H1 (cell line): Measurements from ENCODE around the gene CDH8. TPM values are rescaled to one million over a fixed set of nuclear protein-coding genes. Genes with fewer than 3 reads are reported as not detected.

Experiments
- CTCF ChIA-PET: fragments of 300-600 bp; sonication (Branson Sonifier 250); formaldehyde crosslinking; loops from one replicate; lab custom pipeline; 2021; ENCODE audit not compliant: partially characterized antibody; lab: Charles Lee
- POLR2A ChIA-PET: fragments of 300-600 bp; sonication (Branson Sonifier 250); formaldehyde crosslinking; loops from one replicate; lab custom pipeline; 2021; ENCODE audit warnings: inconsistent platforms; ENCODE audit not compliant: partially characterized antibody; lab: Charles Lee
- DNase-seq, 2 experiments: peaks; one replicate each; pipeline versions ENCODE4 v3.0.0 to v3.0.0-alpha.2; 2010 to 2022; ENCODE audit warnings: low spot score in 2 of 2, low read depth in 1 of 2, mixed read lengths in 1 of 2
- FAIRE-seq: peaks from 2 replicates; lab custom pipeline; 2011; peaks lifted over from hg19 to GRCh38; lab: Jason Lieb, UNC
- H2AFZ ChIP-seq: 2 replicates; pipeline ENCODE4 v1.8.1; 2012; ENCODE audit warnings: low read length, inconsistent platforms
- H2AK5ac ChIP-seq: 2 replicates; pipeline ENCODE4 v1.6.1; 2013; ENCODE audit warnings: low read depth, low read length
- H2BK120ac ChIP-seq: replicated peaks from 2 replicates; pipeline ENCODE3; 2013; ENCODE audit warnings: low read depth, low read length, inconsistent platforms
- H2BK12ac ChIP-seq: 2 replicates; pipeline ENCODE4 v1.6.1; 2013; ENCODE audit warnings: low read depth, low read length
- H2BK15ac ChIP-seq: 2 replicates; pipeline ENCODE4 v1.6.1; 2013; ENCODE audit warnings: low read length
- H2BK20ac ChIP-seq: 2 replicates; pipeline ENCODE4 v1.6.1; 2013; ENCODE audit warnings: low read length
- H2BK5ac ChIP-seq: 2 replicates; pipeline ENCODE4 v1.6.1; 2013; ENCODE audit warnings: low read depth, low read length
- H3K14ac ChIP-seq: 2 replicates; pipeline ENCODE4 v1.6.1; 2013; ENCODE audit warnings: inconsistent platforms; ENCODE audit not compliant: insufficient read length
- H3K18ac ChIP-seq: 2 replicates; pipeline ENCODE4 v1.6.1; 2013; ENCODE audit warnings: low read length; ENCODE audit errors: extremely low read depth
- H3K23ac ChIP-seq: 2 replicates; pipeline ENCODE4 v1.6.1; 2013; ENCODE audit warnings: inconsistent platforms; ENCODE audit not compliant: insufficient read length
- H3K23me2 ChIP-seq: 2 replicates; pipeline ENCODE4 v1.6.1; 2013; ENCODE audit warnings: low read depth, low read length
- H3K27ac ChIP-seq: 2 replicates; pipeline ENCODE4 v1.6.1; 2011; ENCODE audit warnings: low read depth, low read length, inconsistent platforms
- H3K27me3 ChIP-seq, 4 experiments: replicated peaks in 1 of 4; 1 replicate in 1 of 4; 2 replicates in 3 of 4; pipeline versions ENCODE4 v1.6.1 to v1.8.1; 2011 to 2013; ENCODE audit warnings: low read length in 3 of 4, mild to moderate bottlenecking in 3 of 4, inconsistent platforms in 2 of 4, mixed read lengths in 2 of 4, moderate library complexity in 1 of 4; ENCODE audit not compliant: control insufficient read depth in 3 of 4, insufficient read depth in 3 of 4; ENCODE audit errors: extremely low read depth in 1 of 4
- H3K36me3 ChIP-seq, 4 experiments: 2 replicates each; pipeline versions ENCODE4 v1.6.1 to v1.8.1; 2011 to 2013; ENCODE audit warnings: mild to moderate bottlenecking in 4 of 4, low read length in 3 of 4, moderate library complexity in 2 of 4, control low read depth in 1 of 4, inconsistent platforms in 1 of 4; ENCODE audit not compliant: insufficient read depth in 4 of 4, control insufficient read depth in 2 of 4
- H3K4ac ChIP-seq: replicated peaks from 2 replicates; pipeline ENCODE3; 2013; ENCODE audit warnings: low read length, low read depth, mixed read lengths, inconsistent platforms; ENCODE audit not compliant: insufficient read length
- H3K4me1 ChIP-seq, 4 experiments: replicated peaks in 1 of 4; 1 replicate in 1 of 4; 2 replicates in 3 of 4; pipeline versions ENCODE4 v1.6.1 to v1.8.1; 2011 to 2013; ENCODE audit warnings: low read length in 3 of 4, inconsistent platforms in 2 of 4, mixed read lengths in 1 of 4; ENCODE audit not compliant: insufficient read depth in 4 of 4, control insufficient read depth in 3 of 4
- H3K4me2 ChIP-seq, 2 experiments: 2 replicates each; pipeline versions ENCODE4 v1.6.1 to v1.8.1; 2011 to 2013; ENCODE audit warnings: low read depth in 2 of 2, low read length in 2 of 2, control low read depth in 1 of 2, inconsistent platforms in 1 of 2, mild to moderate bottlenecking in 1 of 2; ENCODE audit not compliant: insufficient read depth in 1 of 2
- H3K4me3 ChIP-seq, 4 experiments: fragments of 200-600, 300-600 bp in 1 of 4; sonication (generic), shearing (Covaris generic), sonication (Bioruptor Twin) in 1 of 4; 2 replicates each; pipeline versions ENCODE4 v1.5.1 to v1.8.1; 2011 to 2016; ENCODE audit warnings: low read length in 4 of 4, low read depth in 3 of 4, control low read depth in 2 of 4, inconsistent platforms in 2 of 4, mild to moderate bottlenecking in 2 of 4, mixed read lengths in 1 of 4, moderate library complexity in 1 of 4; ENCODE audit not compliant: insufficient read depth in 2 of 4; ENCODE audit errors: extremely low read depth in 1 of 4
- H3K56ac ChIP-seq: replicated peaks from 2 replicates; pipeline ENCODE3; 2013; ENCODE audit warnings: low read depth, mild to moderate bottlenecking, mixed read lengths, low read length, inconsistent platforms; ENCODE audit not compliant: insufficient read length
- H3K79me1 ChIP-seq: 2 replicates; pipeline ENCODE4 v1.6.1; 2013; ENCODE audit warnings: low read depth, low read length, control low read depth
- H3K79me2 ChIP-seq, 2 experiments: 2 replicates each; pipeline versions ENCODE4 v1.6.1 to v1.8.1; 2012 to 2013; ENCODE audit warnings: low read length in 2 of 2, mild to moderate bottlenecking in 2 of 2, inconsistent platforms in 1 of 2; ENCODE audit not compliant: insufficient read depth in 2 of 2, control insufficient read depth in 1 of 2
- H3K9ac ChIP-seq, 4 experiments: replicated peaks in 1 of 4; 1 replicate in 1 of 4; 2 replicates in 3 of 4; pipeline versions ENCODE4 v1.6.1 to v1.8.1; 2011 to 2013; ENCODE audit warnings: low read depth in 3 of 4, low read length in 3 of 4, control low read depth in 2 of 4, mild to moderate bottlenecking in 2 of 4, moderate library complexity in 2 of 4, inconsistent platforms in 1 of 4; ENCODE audit errors: extremely low read depth in 1 of 4
- H3K9me3 ChIP-seq, 2 experiments: 2 replicates each; pipeline versions ENCODE4 v1.6.1 to v1.8.1; 2012 to 2013; ENCODE audit warnings: mild to moderate bottlenecking in 2 of 2, moderate library complexity in 2 of 2, control low read depth in 1 of 2, inconsistent platforms in 1 of 2, low read depth in 1 of 2, low read length in 1 of 2, mixed read lengths in 1 of 2; ENCODE audit not compliant: insufficient read depth in 2 of 2
- H4K20me1 ChIP-seq, 2 experiments: replicated peaks in 1 of 2; 2 replicates each; pipeline versions ENCODE3 to v1.8.1; 2011 to 2013; ENCODE audit warnings: inconsistent platforms in 2 of 2, low read length in 2 of 2, mild to moderate bottlenecking in 1 of 2; ENCODE audit not compliant: insufficient read depth in 2 of 2, control insufficient read depth in 1 of 2
- H4K5ac ChIP-seq: 2 replicates; pipeline ENCODE4 v1.6.1; 2013; ENCODE audit warnings: low read length, low read depth, mixed read lengths, inconsistent platforms; ENCODE audit not compliant: insufficient read length
- H4K8ac ChIP-seq: 2 replicates; pipeline ENCODE4 v1.8.0; 2013; ENCODE audit warnings: mild to moderate bottlenecking, moderate library complexity, low read length, inconsistent platforms; ENCODE audit not compliant: insufficient read depth; ENCODE audit errors: extremely low read depth
- H4K91ac ChIP-seq: replicated peaks from 2 replicates; pipeline ENCODE3; 2013; ENCODE audit warnings: low read length, mixed read lengths, inconsistent platforms; ENCODE audit not compliant: insufficient read length
- CBX5 ChIP-seq: fragments of 300-800, 300-1000 bp; sonication (generic); IDR thresholded peaks from 2 replicates; pipeline ENCODE4 v1.7.1; 2016; ENCODE audit warnings: antibody characterized with exemption, low read length, low read depth
- CTBP2 ChIP-seq: IDR thresholded peaks from 2 replicates; pipeline ENCODE4 v1.7.0; 2011; ENCODE audit warnings: borderline replicate concordance, mild to moderate bottlenecking, moderate library complexity, mixed read lengths, low read length; ENCODE audit not compliant: insufficient read depth, insufficient read length
- KDM1A ChIP-seq: fragments of 200-600, 300-600 bp; sonication (generic); IDR thresholded peaks from 2 replicates; pipeline ENCODE4 v1.7.1; 2016; ENCODE audit warnings: mild to moderate bottlenecking, low read length, borderline replicate concordance
- SIN3A ChIP-seq, 2 experiments: IDR thresholded peaks in 1 of 2; conservative IDR thresholded peaks in 1 of 2; 2 replicates each; pipeline ENCODE4 v1.6.1; 2011 to 2012; ENCODE audit warnings: low read length in 2 of 2, improper control_type of control experiment in 1 of 2, low read depth in 1 of 2, mild to moderate bottlenecking in 1 of 2
- YY1 ChIP-seq: IDR thresholded peaks from 2 replicates; pipeline ENCODE4 v1.6.1; 2011; ENCODE audit warnings: low read depth, mild to moderate bottlenecking, low read length
- WGBS, 2 experiments: shearing (Covaris generic) in 1 of 2; methylation state at CpG; one replicate each; pipeline versions ENCODE4 v1.1.6 to v1.1.7; 2013 to 2015; ENCODE audit warnings: low lambda C conversion rate in 2 of 2, mixed read lengths in 2 of 2, inconsistent platforms in 1 of 2, low coverage in 1 of 2, missing lambda C conversion rate in 1 of 2; ENCODE audit not compliant: insufficient replicate concordance in 2 of 2, insufficient coverage in 1 of 2, insufficient read length in 1 of 2; ENCODE audit errors: extremely low coverage in 1 of 2, missing lambda C conversion rate in 1 of 2; 5-methylcytosine and 5-hydroxymethylcytosine counted together
- polyA plus RNA-seq, 7 experiments: library from polyadenylated mRNA; depleted of rRNA in 3 of 7; stranded (reverse) in 5 of 7; unstranded in 2 of 7; fragments of >200 nt in 5 of 7; fragments of 200-250 nt in 2 of 7; gene quantifications; 1 replicate in 5 of 7; 2 replicates in 1 of 7; 4 replicates in 1 of 7; pipeline versions ENCODE4 v1.2.1 to v1.2.3, GENCODE V29; 2011 to 2013; ENCODE audit warnings: missing spikeins in 2 of 7, mixed read lengths in 2 of 7
- total RNA-seq: library from RNA; stranded (reverse); fragmentation: NEBNext Ultra II Directional; extraction: Animal tissue kit (Norgen Biotek cat#: 25700); gene quantifications from 2 replicates; pipeline ENCODE4 v1.2.1, GENCODE V29; 2021

CDH8 gene
- total and polyA plus RNA-seq, 2 of the 8 experiments (the other 6 are each of a cell fraction or from before 2014, with no cell fraction given): 7.7 to 8.4 TPM

GRCh38 chr16:61940611-61941010, 95.6 kb downstream of the CDH8 start:
- Histone ChIP-seq H3K56ac (no peak overlapping the region), H2BK15ac (no peak overlapping the region), H3K23ac (no peak overlapping the region), H3K79me1 (no peaks in the 10 kb centered on the region), H4K5ac (no peak overlapping the region), H3K4me2 (no peak overlapping the region), H3K27me3 (no peaks in the 10 kb centered on the region), H3K9me3 (no peaks in the 10 kb centered on the region), H4K8ac (no peak overlapping the region), H3K4me1 (no peaks in the 10 kb centered on the region), H2BK12ac (no peak overlapping the region), H2BK20ac (no peak overlapping the region), H2AK5ac (no peak overlapping the region), H3K4ac (no peak overlapping the region), H3K4me3 (no peak overlapping the region), H2BK120ac (no peak overlapping the region), H3K14ac (no peak overlapping the region), H2AFZ (no peak overlapping the region), H3K36me3 (no peaks in the 10 kb centered on the region), H3K23me2 (no peaks in the 10 kb centered on the region), H3K18ac (no peak overlapping the region), H3K79me2 (no peaks in the 10 kb centered on the region), H3K9ac (no peak overlapping the region), H4K91ac (no peak overlapping the region), H4K20me1 (no peaks in the 10 kb centered on the region), H3K27ac (no peak overlapping the region), H2BK5ac (no peak overlapping the region)
- WGBS, 2 experiments: 95% methylated on average over 10 of the region's 10 CpGs; no CpG with 5 or more reads in 1 of the 2 experiments
- CTCF ChIA-PET: interaction anchor here (3.4 to 5.8 kb wide), 2 partner anchors 11 to 137 kb away, joined by 14 to 66 read pairs; no protein-coding TSS in a partner anchor
- FAIRE-seq (no peak), DNase-seq (no peak)
- POLR2A ChIA-PET: no interaction called here
- no peak for TF ChIP-seq CBX5
- no peak for TF ChIP-seq CTBP2
- TF ChIP-seq KDM1A: no peak
- no peak for TF ChIP-seq YY1
- TF ChIP-seq SIN3A (conservative IDR thresholded peaks at IDR 0.05 in 1 of 2, IDR thresholded peaks at IDR 0.05 in 1 of 2; ENCODE audit: low read depth in 1 of 2, low read length in 2 of 2): no peak
